Central memory CD4-positive, alpha-beta T cell (primary cell): ENCODE measurements around the gene TIE1.
A peak's percentile ranks its signal among the peaks of the same experiment; 100 is the strongest.

Experiments used
- DNase-seq: peaks from one replicate; pipeline ENCODE4 v3.0.0; 2022

TIE1 gene

GRCh38 chr1:43339584-43340232 lies 38.9 kb downstream of the TIE1 start:
- DNase-seq, result no peak

- no peak for DNase-seq
These were observed 39.8 kb downstream of the TIE1 start for GRCh38 chr1:43340559-43340958.

GRCh38 chr1:43344267-43344850 lies 43.6 kb downstream of the TIE1 start:
- no peak for DNase-seq

GRCh38 chr1:43345120-43345519 lies 44.3 kb downstream of the TIE1 start:
- DNase-seq, result no peak

- no peak for DNase-seq
These were observed 45.9 kb downstream of the TIE1 start for GRCh38 chr1:43346636-43347035.

- DNase-seq, result no peak
These were observed 47.6 kb downstream of the TIE1 start for GRCh38 chr1:43348343-43348808.

- DNase-seq, result peak; percentile 78
These were observed 48.2 kb downstream of the TIE1 start for GRCh38 chr1:43348809-43349593.

GRCh38 chr1:43349594-43350306 lies 49.0 kb downstream of the TIE1 start:
- DNase-seq, result no peak

GRCh38 chr1:43350976-43351375 lies 50.2 kb downstream of the TIE1 start:
- no peak for DNase-seq

- DNase-seq, result no peak
These were observed 50.9 kb downstream of the TIE1 start for GRCh38 chr1:43351421-43352350.

GRCh38 chr1:43352351-43352705 lies 51.5 kb downstream of the TIE1 start:
- DNase-seq, result no peak

- no peak for DNase-seq
These were observed 52.1 kb downstream of the TIE1 start for GRCh38 chr1:43352881-43353280.

- DNase-seq, result no peak
These were observed 53.7 kb downstream of the TIE1 start for GRCh38 chr1:43354471-43354870.

- no peak for DNase-seq
These were observed 54.2 kb downstream of the TIE1 start for GRCh38 chr1:43354936-43355335.

- no peak for DNase-seq
These were observed 56.5 kb downstream of the TIE1 start for GRCh38 chr1:43357251-43357650.

GRCh38 chr1:43358121-43358745 lies 57.5 kb downstream of the TIE1 start:
- peak; percentile 14 for DNase-seq

- DNase-seq, result peak; percentile 95
These were observed 58.2 kb downstream of the TIE1 start, which contains the start of gene CDC20 for GRCh38 chr1:43358746-43359693. CDC20 (plus strand) TSS chr1:43358981; CDS start chr1:43359216, 235 bp downstream.

- no peak for DNase-seq
These were observed 58.9 kb downstream of the TIE1 start for GRCh38 chr1:43359696-43360095.

- no peak for DNase-seq
These were observed 59.8 kb downstream of the TIE1 start for GRCh38 chr1:43360616-43361015.

GRCh38 chr1:43363283-43363934 lies 62.6 kb downstream of the TIE1 start:
- no peak for DNase-seq
